BJ (cell line): ENCODE measurements around the gene APOA4. TPM values are rescaled to one million over a fixed set of nuclear protein-coding genes. Genes with fewer than 3 reads are reported as not detected.

Experiments used
- CTCF ChIA-PET: fragments of 350-600 bp; formaldehyde crosslinking; extraction: SDS; loops from one replicate; lab custom pipeline; 2021; ENCODE audit warnings: antibody characterized with exemption, inconsistent platforms; lab: Yijun Ruan, JAX
- POLR2A ChIA-PET: fragments of 300-600 bp; sonication (Branson Sonifier 250); formaldehyde crosslinking; extraction: SDS; loops from one replicate; lab custom pipeline; 2021; ENCODE audit warnings: antibody characterized with exemption; lab: Charles Lee
- DNase-seq: peaks from one replicate; pipeline ENCODE4 v3.0.0-alpha.2; 2011; ENCODE audit warnings: low read depth
- H3K27me3 ChIP-seq: 2 replicates; pipeline ENCODE4 v1.6.0; 2011; ENCODE audit warnings: low read length; ENCODE audit not compliant: control insufficient read depth, insufficient read depth
- H3K36me3 ChIP-seq: 2 replicates; pipeline ENCODE4 v1.5.1; 2011; ENCODE audit warnings: low read length; ENCODE audit not compliant: control insufficient read depth, insufficient read depth
- H3K4me3 ChIP-seq: 2 replicates; pipeline ENCODE4 v1.5.1; 2011; ENCODE audit warnings: low read depth, mild to moderate bottlenecking, control low read depth, low read length
- CTCF ChIP-seq: IDR thresholded peaks from 2 replicates; pipeline ENCODE4 v1.5.1; 2011; ENCODE audit warnings: low read depth, mild to moderate bottlenecking, control low read depth, inconsistent platforms, low read length, moderate library complexity; ENCODE audit not compliant: insufficient read depth
- polyA plus RNA-seq: library from polyadenylated mRNA; depleted of rRNA; stranded (reverse); fragments of >200 nt; gene quantifications from 2 replicates; pipeline ENCODE4 v1.2.3, GENCODE V29; 2011

Gene APOA4
- polyA plus RNA-seq, 1 experiment, result not detected

- H3K27me3 ChIP-seq, result no peaks in the 10 kb centered on the region
- no peak overlapping the region for H3K4me3 ChIP-seq
- ChIA-PET CTCF (interaction anchor here (0.6 to 2.3 kb wide), 3 partner anchors 38 to 73 kb away, joined by 3 to 11 read pairs (median 3); partner anchors contain the start of gene APOA5), POLR2A (no interaction called here)
- H3K36me3 ChIP-seq, result peaks cover 9% of the 10 kb centered on the region
- no peak for DNase-seq
- TF ChIP-seq CTCF, result no peak
Measured at GRCh38 chr11:116862185-116862584, 39.1 kb upstream of the APOA4 start.

- DNase-seq, result no peak
- Histone ChIP-seq H3K27me3 (no peaks in the 10 kb centered on the region), H3K4me3 (no peak overlapping the region), H3K36me3 (peaks cover 9% of the 10 kb centered on the region)
- ChIA-PET CTCF (interaction anchor here (0.9 kb wide), 1 partner anchor 38 kb away, joined by 3 read pairs; no protein-coding TSS in a partner anchor), POLR2A (no interaction called here)
- no peak for TF ChIP-seq CTCF
Measured at GRCh38 chr11:116861539-116861938, 38.4 kb upstream of the APOA4 start.

- H3K27me3 ChIP-seq, result no peaks in the 10 kb centered on the region
- ChIA-PET POLR2A (no interaction called here), CTCF (no interaction called here)
- H3K4me3 ChIP-seq, result no peak overlapping the region
- DNase-seq, result no peak
- H3K36me3 ChIP-seq, result peaks cover 9% of the 10 kb centered on the region
- no peak for TF ChIP-seq CTCF
Measured at GRCh38 chr11:116860303-116860702, 37.2 kb upstream of the APOA4 start.

- no peak for DNase-seq
- Histone ChIP-seq H3K36me3 (peaks cover 9% of the 10 kb centered on the region), H3K27me3 (no peaks in the 10 kb centered on the region), H3K4me3 (no peak overlapping the region)
- POLR2A ChIA-PET, result no interaction called here
- CTCF ChIA-PET, result no interaction called here
- TF ChIP-seq CTCF, result no peak
Measured at GRCh38 chr11:116859175-116859574, 36.1 kb upstream of the APOA4 start.

- DNase-seq, result no peak
- POLR2A ChIA-PET, result no interaction called here
- no peak overlapping the region for H3K4me3 ChIP-seq
Measured at GRCh38 chr11:116857936-116858335, 34.8 kb upstream of the APOA4 start.

More at GRCh38 chr11:116857936-116858335, 34.8 kb upstream of the APOA4 start:
- CTCF ChIA-PET, result interaction anchor here (0.5 to 1.6 kb wide), 2 partner anchors 22 to 56 kb away, joined by 3 to 10 read pairs; no protein-coding TSS in a partner anchor
- TF ChIP-seq CTCF, result no peak
- Histone ChIP-seq H3K36me3 (peaks cover 9% of the 10 kb centered on the region), H3K27me3 (no peaks in the 10 kb centered on the region)
